ENCODE results near the gene DVL1.
A peak's percentile ranks its signal among the peaks of the same experiment; 100 is the strongest.

The DVL1 gene

DNA sequence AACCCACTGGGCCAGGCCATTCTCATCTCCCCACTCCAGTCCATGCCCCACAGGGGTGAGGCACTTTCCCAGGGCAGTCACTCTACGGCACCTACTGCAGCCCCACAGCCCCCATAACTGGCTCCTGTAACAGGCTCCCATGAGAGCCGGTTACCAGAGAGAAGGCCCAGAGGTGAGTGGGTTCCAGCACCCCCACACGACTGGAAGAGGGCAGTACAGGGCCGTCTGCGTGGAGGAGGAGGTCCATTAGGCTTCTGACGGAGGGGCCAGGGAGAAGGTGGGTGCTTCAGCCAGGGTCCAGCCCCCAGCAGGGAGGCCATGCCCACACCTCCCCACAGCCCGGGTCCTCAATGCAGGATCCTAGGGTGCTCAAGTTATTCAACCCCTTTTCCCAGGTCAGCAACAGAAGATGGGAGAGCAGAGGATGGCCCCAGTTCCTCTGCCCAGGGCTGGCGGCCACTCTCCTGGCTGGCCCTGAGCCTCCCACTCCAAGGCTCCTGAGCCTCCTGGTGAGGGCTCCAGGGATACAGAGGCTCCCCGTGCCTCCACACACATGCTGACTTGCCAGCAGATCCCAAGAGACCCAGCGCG is 43.1 kb downstream of the DVL1 start:
- Histone ChIP-seq H3K9me2 (replicated peaks; ENCODE audit: low read depth, low read length) (no peaks in the 10 kb centered on the region), H3K79me2 (ENCODE audit: insufficient read depth, low read length) (peaks cover 37% of the 10 kb centered on the region), H2AFZ (ENCODE audit: low read length) (no peak overlapping the region), H3K4me2 (ENCODE audit: low read depth, low read length, poor library complexity, severe bottlenecking) (peak overlapping the region; percentile 85), H3K27me3 (ENCODE audit: insufficient read depth, low read length, poor library complexity, severe bottlenecking) (no peaks in the 10 kb centered on the region), H4K20me1 (ENCODE audit: insufficient read depth, low read length, poor library complexity, severe bottlenecking) (peaks cover 37% of the 10 kb centered on the region), H3K36me3 (ENCODE audit: insufficient read depth, low read length) (peaks cover 2% of the 10 kb centered on the region; the same call in 1 of the 2 replicates), H3K9ac (ENCODE audit: low read depth, low read length, poor library complexity, severe bottlenecking) (peak overlapping the region; percentile 83), H3K9me3 (ENCODE audit: insufficient read depth, low read depth, low read length) (no peaks in the 10 kb centered on the region), H3K4me1 (ENCODE audit: insufficient read depth, low read length, poor library complexity, severe bottlenecking) (peaks cover 30% of the 10 kb centered on the region), H3K4me3 (ENCODE audit: low read length, poor library complexity, severe bottlenecking) (peak overlapping the region; percentile 93), H3F3A (ENCODE audit: low read depth) (no peaks in the 10 kb centered on the region; the same call in 1 of the 2 replicates)
- TF ChIP-seq, protein P1, sequence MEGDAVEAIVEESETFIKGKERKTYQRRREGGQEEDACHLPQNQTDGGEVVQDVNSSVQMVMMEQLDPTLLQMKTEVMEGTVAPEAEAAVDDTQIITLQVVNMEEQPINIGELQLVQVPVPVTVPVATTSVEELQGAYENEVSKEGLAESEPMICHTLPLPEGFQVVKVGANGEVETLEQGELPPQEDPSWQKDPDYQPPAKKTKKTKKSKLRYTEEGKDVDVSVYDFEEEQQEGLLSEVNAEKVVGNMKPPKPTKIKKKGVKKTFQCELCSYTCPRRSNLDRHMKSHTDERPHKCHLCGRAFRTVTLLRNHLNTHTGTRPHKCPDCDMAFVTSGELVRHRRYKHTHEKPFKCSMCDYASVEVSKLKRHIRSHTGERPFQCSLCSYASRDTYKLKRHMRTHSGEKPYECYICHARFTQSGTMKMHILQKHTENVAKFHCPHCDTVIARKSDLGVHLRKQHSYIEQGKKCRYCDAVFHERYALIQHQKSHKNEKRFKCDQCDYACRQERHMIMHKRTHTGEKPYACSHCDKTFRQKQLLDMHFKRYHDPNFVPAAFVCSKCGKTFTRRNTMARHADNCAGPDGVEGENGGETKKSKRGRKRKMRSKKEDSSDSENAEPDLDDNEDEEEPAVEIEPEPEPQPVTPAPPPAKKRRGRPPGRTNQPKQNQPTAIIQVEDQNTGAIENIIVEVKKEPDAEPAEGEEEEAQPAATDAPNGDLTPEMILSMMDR (conservative IDR thresholded peaks at IDR 0.05; ENCODE audit: low read length) = peak; percentile 59
- TF ChIP-seq EZH2phosphoT487 (IDR thresholded peaks at IDR 0.05; ENCODE audit: borderline replicate concordance) = no peak

DNA sequence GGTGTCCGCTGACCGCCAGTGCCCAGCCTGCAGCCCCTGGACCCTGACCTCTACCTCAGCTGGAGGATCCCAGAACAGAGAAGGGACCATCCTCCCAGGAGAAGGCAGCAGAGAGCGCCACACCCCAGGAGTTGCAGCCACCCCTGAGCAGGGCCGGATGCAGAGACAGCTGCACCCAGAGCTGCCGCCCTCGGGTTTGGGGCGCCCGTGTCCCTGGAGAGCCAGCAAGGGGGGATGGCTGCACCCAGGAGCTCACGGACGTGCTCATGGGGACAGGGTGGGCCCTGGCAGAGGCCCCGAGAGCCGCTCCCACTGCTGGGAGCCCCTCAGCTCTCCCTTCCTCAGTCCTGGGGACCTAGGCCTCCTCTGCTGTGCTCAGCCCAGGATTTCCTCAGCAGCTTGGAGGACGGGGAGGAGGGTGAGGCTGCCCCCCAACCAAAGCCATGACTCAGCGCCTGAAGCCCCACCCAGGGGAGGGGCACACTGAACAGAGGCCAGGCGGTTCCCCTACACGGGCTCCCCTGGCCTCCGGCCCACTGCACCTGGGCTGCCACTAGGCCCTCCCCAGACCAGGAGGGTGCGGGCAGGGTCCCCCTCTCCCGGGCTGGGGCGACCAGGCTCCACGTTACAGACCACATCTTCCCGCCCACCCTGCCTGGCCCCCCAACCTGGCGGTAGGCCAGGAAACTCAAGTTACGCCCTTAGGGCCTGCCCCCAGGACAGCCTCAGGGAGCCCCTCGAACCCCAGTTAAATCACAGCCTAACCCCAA is 43.7 kb downstream of the DVL1 start:
- H2AFZ ChIP-seq (ENCODE audit: low read length) = no peak overlapping the region
- H3K4me3 ChIP-seq (ENCODE audit: low read length, poor library complexity, severe bottlenecking) = peak overlapping the region; percentile 93
- H3K9ac ChIP-seq (ENCODE audit: low read depth, low read length, poor library complexity, severe bottlenecking) = peak overlapping the region; percentile 83
- TF ChIP-seq EZH2phosphoT487 (IDR thresholded peaks at IDR 0.05; ENCODE audit: borderline replicate concordance) = no peak
- TF ChIP-seq, protein P1 (conservative IDR thresholded peaks at IDR 0.05; ENCODE audit: low read length) = no peak
- no peaks in the 10 kb centered on the region for H3K36me3 ChIP-seq (ENCODE audit: insufficient read depth, low read length)
- H3K79me2 ChIP-seq (ENCODE audit: insufficient read depth, low read length) = peaks cover 37% of the 10 kb centered on the region
- H3K9me3 ChIP-seq (ENCODE audit: insufficient read depth, low read depth, low read length) = no peaks in the 10 kb centered on the region
- no peaks in the 10 kb centered on the region for H3K27me3 ChIP-seq (ENCODE audit: insufficient read depth, low read length, poor library complexity, severe bottlenecking)
- peaks cover 30% of the 10 kb centered on the region for H3K4me1 ChIP-seq (ENCODE audit: insufficient read depth, low read length, poor library complexity, severe bottlenecking)
- H3F3A ChIP-seq (ENCODE audit: low read depth) = no peaks in the 10 kb centered on the region; the same call in 1 of the 2 replicates
- H3K4me2 ChIP-seq (ENCODE audit: low read depth, low read length, poor library complexity, severe bottlenecking) = peak overlapping the region; percentile 85
- H4K20me1 ChIP-seq (ENCODE audit: insufficient read depth, low read length, poor library complexity, severe bottlenecking) = peaks cover 37% of the 10 kb centered on the region
- H3K9me2 ChIP-seq (replicated peaks; ENCODE audit: low read depth, low read length) = no peaks in the 10 kb centered on the region

DNA sequence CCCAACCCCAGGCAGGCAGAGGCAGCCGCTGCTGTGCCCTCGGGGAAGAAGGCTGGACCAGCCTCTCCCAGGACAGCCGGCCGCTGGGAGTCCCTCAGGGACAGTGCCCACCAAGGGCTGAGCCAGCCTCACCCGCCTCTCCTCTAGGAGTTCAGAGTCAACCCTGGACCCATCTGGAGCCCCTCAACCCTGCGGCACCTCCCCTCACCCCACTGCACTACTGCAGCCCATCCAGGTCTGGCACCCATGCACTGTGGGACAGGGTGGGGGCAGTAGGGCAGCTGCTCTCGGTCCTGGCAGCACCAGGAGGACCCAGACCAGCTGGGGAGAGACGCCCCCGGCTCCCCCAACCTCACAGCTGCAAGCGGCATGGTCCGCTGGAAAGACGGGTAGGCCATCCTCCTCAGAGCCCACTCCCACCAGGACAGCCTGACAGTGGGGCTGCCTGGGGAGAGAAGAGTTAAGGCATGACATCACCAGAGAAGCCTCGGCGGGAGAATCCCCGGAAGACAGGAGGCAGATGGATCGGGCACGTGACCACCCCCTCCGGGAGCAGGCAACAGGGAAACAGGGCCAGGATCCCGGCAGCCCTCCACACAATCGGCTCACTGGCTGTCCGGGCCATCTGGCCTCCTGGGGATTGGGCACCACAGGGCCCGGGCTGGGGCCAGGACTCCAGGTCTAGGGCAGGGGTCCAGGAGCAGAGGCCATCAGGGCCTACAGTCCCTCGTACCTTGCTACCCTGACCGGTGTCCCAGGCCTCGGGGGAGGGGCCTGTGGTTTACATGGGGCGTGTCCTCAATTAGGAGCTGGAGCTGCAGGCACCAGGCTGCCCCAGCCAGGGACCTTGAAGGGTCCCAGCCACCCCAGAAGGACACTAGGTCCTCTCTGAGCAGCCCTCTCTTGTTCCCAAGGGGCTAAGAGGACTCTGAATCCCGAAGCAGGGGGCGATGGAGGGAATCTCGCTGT is 44.6 kb downstream of the DVL1 start:
- Histone ChIP-seq H3K9me3 (ENCODE audit: insufficient read depth, low read depth, low read length) (no peaks in the 10 kb centered on the region), H4K20me1 (ENCODE audit: insufficient read depth, low read length, poor library complexity, severe bottlenecking) (peaks cover 33% of the 10 kb centered on the region), H3K36me3 (ENCODE audit: insufficient read depth, low read length) (no peaks in the 10 kb centered on the region), H3F3A (ENCODE audit: low read depth) (no peaks in the 10 kb centered on the region; the same call in 1 of the 2 replicates), H3K79me2 (ENCODE audit: insufficient read depth, low read length) (peaks cover 29% of the 10 kb centered on the region), H3K9me2 (replicated peaks; ENCODE audit: low read depth, low read length) (no peaks in the 10 kb centered on the region), H3K9ac (ENCODE audit: low read depth, low read length, poor library complexity, severe bottlenecking) (peak overlapping the region; percentile 83), H3K4me1 (ENCODE audit: insufficient read depth, low read length, poor library complexity, severe bottlenecking) (peaks cover 25% of the 10 kb centered on the region), H3K27me3 (ENCODE audit: insufficient read depth, low read length, poor library complexity, severe bottlenecking) (no peaks in the 10 kb centered on the region), H2AFZ (ENCODE audit: low read length) (no peak overlapping the region), H3K4me2 (ENCODE audit: low read depth, low read length, poor library complexity, severe bottlenecking) (peak overlapping the region; percentile 85), H3K4me3 (ENCODE audit: low read length, poor library complexity, severe bottlenecking) (peak overlapping the region; percentile 93)
- TF ChIP-seq, protein P1 (conservative IDR thresholded peaks at IDR 0.05; ENCODE audit: low read length) = no peak
- TF ChIP-seq EZH2phosphoT487 (IDR thresholded peaks at IDR 0.05; ENCODE audit: borderline replicate concordance) = no peak
